Activated T-cell treated with anti-CD3 and anti-CD28 coated beads, Interleukin-2, amount 50 U/mL, for 1 hour (primary cell): ENCODE results near the gene PNRC1.
"Not testable (repeated sequence)": the region's sequence is repeated elsewhere in the genome, so short reads cannot be mapped to it uniquely, and the experiment has no call there.

Experiments used
- DNase-seq: peaks from one replicate; pipeline ENCODE4 v3.0.0-alpha.2; 2020

PNRC1 gene

GRCh38 chr6:89080281-89081128, at the start of gene PNRC1:
TSS of gene PNRC1 (plus strand) at chr6:89080751. CDS start at chr6:89080895, 144 bp downstream.
- DNase-seq: peak; percentile 100

- DNase-seq: no peak
These were observed 48.0 kb upstream of the PNRC1 start for GRCh38 chr6:89032599-89032998.

GRCh38 chr6:89033461-89033860, 47.1 kb upstream of the PNRC1 start:
- DNase-seq: no peak

GRCh38 chr6:89034116-89034515, 46.4 kb upstream of the PNRC1 start:
- not testable (repeated sequence) for DNase-seq

GRCh38 chr6:89034586-89035251, 45.8 kb upstream of the PNRC1 start:
- DNase-seq: no peak

- no peak for DNase-seq
These were observed 45.1 kb upstream of the PNRC1 start for GRCh38 chr6:89035252-89036101.

- no peak for DNase-seq
These were observed 43.2 kb upstream of the PNRC1 start for GRCh38 chr6:89037141-89037900.

- not testable (repeated sequence) for DNase-seq
These were observed 42.7 kb upstream of the PNRC1 start for GRCh38 chr6:89037901-89038293.

GRCh38 chr6:89042664-89043063, 37.9 kb upstream of the PNRC1 start:
- DNase-seq: no peak

GRCh38 chr6:89044328-89045010, 36.1 kb upstream of the PNRC1 start:
- no peak for DNase-seq

GRCh38 chr6:89045011-89045387, 35.6 kb upstream of the PNRC1 start:
- no peak for DNase-seq

- DNase-seq: no peak
These were observed 35.0 kb upstream of the PNRC1 start for GRCh38 chr6:89045576-89045975.

- no peak for DNase-seq
These were observed 33.1 kb upstream of the PNRC1 start for GRCh38 chr6:89047473-89047872.

- DNase-seq: no peak
These were observed 32.1 kb upstream of the PNRC1 start for GRCh38 chr6:89048288-89048923.

GRCh38 chr6:89048985-89049384, 31.6 kb upstream of the PNRC1 start:
- no peak for DNase-seq

GRCh38 chr6:89050155-89050554, 30.4 kb upstream of the PNRC1 start:
- no peak for DNase-seq

GRCh38 chr6:89050697-89051096, 29.9 kb upstream of the PNRC1 start:
- no peak for DNase-seq

- no peak for DNase-seq
These were observed 28.9 kb upstream of the PNRC1 start for GRCh38 chr6:89051676-89052075.

- no peak for DNase-seq
These were observed 26.3 kb upstream of the PNRC1 start for GRCh38 chr6:89054208-89054607.

GRCh38 chr6:89057759-89058158, 22.8 kb upstream of the PNRC1 start:
- DNase-seq: no peak

GRCh38 chr6:89058627-89059026, 21.9 kb upstream of the PNRC1 start:
- no peak for DNase-seq

- DNase-seq: no peak
These were observed 21.3 kb upstream of the PNRC1 start for GRCh38 chr6:89059227-89059626.
